PC-9 (cell line): Measurements from ENCODE around the gene ANKFN1.

ENCODE experiments used
- EZH2 ChIP-seq: fragments of 200-600 bp; sonication (generic); IDR thresholded peaks from 2 replicates; pipeline ENCODE4 v1.8.0; 2017; ENCODE audit warnings: antibody characterized with exemption, low read depth
- TF ChIP-seq, protein P1 (sequence below): fragments of 200-600 bp; sonication (generic); conservative IDR thresholded peaks from 2 replicates; pipeline ENCODE4 v1.6.1; 2017; ENCODE audit warnings: mixed run types, antibody characterized with exemption, mild to moderate bottlenecking, moderate library complexity

DNA sequence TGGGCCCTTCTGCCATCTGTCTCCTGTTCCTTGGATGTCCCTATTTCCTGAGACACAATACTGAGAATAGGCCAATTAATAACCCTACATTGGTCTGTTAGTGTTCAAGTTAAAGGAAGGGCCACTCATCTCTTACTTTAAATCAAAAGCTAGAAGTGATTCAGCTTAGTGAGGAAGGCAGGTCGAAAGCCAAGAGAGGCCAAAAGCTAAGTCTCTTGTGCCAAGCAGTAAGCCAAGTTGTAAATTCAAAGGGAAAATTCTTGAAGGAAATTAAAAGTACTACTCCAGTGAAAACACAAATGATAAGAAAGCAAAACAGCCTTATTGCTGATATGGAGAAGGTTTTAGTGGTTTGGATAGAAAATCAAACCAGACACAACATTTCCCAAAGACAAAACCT lies 28.8 kb downstream of the ANKFN1 start:
- TF ChIP-seq, protein P1, sequence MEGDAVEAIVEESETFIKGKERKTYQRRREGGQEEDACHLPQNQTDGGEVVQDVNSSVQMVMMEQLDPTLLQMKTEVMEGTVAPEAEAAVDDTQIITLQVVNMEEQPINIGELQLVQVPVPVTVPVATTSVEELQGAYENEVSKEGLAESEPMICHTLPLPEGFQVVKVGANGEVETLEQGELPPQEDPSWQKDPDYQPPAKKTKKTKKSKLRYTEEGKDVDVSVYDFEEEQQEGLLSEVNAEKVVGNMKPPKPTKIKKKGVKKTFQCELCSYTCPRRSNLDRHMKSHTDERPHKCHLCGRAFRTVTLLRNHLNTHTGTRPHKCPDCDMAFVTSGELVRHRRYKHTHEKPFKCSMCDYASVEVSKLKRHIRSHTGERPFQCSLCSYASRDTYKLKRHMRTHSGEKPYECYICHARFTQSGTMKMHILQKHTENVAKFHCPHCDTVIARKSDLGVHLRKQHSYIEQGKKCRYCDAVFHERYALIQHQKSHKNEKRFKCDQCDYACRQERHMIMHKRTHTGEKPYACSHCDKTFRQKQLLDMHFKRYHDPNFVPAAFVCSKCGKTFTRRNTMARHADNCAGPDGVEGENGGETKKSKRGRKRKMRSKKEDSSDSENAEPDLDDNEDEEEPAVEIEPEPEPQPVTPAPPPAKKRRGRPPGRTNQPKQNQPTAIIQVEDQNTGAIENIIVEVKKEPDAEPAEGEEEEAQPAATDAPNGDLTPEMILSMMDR = no peak
- no peak for TF ChIP-seq EZH2
